NCI-H2081 treated with DMSO at 0.1 percent for 48 hours (cell line): ENCODE results near the gene SEMA6B.
"Not testable (repeated sequence)": the region's sequence is repeated elsewhere in the genome, so short reads cannot be mapped to it uniquely, and the experiment has no call there.

Experiments
- DNase-seq: peaks from one replicate; lab custom pipeline; 2025; lab: John Stamatoyannopoulos, UW

The SEMA6B gene, protein sequence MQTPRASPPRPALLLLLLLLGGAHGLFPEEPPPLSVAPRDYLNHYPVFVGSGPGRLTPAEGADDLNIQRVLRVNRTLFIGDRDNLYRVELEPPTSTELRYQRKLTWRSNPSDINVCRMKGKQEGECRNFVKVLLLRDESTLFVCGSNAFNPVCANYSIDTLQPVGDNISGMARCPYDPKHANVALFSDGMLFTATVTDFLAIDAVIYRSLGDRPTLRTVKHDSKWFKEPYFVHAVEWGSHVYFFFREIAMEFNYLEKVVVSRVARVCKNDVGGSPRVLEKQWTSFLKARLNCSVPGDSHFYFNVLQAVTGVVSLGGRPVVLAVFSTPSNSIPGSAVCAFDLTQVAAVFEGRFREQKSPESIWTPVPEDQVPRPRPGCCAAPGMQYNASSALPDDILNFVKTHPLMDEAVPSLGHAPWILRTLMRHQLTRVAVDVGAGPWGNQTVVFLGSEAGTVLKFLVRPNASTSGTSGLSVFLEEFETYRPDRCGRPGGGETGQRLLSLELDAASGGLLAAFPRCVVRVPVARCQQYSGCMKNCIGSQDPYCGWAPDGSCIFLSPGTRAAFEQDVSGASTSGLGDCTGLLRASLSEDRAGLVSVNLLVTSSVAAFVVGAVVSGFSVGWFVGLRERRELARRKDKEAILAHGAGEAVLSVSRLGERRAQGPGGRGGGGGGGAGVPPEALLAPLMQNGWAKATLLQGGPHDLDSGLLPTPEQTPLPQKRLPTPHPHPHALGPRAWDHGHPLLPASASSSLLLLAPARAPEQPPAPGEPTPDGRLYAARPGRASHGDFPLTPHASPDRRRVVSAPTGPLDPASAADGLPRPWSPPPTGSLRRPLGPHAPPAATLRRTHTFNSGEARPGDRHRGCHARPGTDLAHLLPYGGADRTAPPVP

DNA sequence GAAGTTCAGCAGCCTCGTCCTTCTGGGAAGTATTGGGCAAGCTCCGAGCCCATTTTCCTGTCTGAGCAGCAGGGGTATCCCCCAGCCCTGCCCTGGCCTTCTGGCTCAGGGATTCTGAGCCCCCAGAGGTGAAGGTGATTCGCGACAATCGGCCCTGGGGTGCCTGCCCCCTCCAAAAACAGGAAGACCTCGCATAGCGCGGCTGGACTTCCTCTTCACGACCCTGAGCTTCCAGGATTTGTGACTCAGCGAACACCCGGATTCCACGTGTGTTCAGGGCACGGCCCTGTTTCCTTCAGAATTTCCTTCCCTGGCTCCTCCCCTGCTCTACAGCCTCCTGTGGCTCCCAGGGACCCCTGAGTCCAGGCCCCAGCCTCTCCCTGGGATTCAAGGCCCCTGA lies at the start of gene SEMA6B:
Gene SEMA6B, minus strand, starts transcription at position 116 of the 400 bp plus-strand sequence. CDS start 1,227 bp downstream, outside the sequence.
- no peak for DNase-seq

DNA sequence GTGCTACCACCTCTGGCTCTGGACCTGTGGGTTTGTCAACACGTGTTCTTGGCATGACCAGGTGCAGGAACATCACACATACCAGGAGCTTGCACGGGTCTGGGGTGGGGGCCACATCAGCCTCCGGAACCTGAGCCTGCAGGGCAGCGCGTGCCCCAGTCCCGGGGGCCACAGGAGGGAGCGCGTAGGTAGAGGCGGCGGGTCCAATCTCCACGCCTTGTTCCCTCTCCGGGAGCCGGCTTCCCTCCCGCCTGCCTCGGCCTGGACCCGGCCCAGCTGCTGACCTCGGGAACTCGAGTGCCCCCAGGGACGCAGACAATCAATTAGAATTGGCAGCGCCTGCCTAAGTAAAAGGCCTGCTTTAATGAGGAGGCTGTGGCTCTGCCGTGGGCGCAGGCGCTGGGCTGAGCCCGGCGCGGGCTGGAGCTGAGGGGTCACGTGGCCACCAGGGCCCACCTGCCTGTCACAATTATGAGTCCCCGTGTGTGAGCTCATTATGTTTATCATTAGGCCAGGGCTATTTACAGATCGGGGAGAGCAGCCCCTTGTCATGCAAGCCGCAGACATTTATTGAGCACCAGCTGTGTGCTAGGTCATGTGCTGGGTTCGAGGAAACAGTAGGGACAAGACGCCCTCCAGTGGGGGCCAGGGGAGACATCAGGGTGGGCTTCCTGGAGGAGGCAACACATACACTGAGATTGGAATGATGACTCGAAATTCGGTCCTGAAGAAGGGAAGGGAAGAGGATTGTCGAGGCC lies 47.6 kb upstream of the SEMA6B start:
- DNase-seq = peak; percentile 28

DNA sequence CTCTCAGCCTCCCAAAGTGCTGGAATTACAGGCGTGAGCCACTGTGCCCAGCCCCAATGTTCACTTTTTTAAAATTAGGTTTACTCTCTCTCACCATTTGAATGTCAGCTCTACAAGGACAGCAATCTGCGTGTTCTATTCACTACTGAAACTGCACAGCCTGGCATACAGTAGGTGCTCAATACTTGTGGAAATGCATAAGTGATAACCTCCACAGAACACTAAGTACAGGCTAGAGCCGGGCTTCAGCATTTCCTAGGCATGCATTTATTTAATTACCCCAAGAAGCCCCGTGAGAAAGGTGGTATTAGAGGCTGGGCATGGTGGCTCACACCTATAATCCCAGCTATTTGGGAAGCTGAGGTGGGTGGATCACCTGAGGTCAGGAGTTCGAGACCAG lies 46.7 kb upstream of the SEMA6B start:
- DNase-seq = no peak

DNA sequence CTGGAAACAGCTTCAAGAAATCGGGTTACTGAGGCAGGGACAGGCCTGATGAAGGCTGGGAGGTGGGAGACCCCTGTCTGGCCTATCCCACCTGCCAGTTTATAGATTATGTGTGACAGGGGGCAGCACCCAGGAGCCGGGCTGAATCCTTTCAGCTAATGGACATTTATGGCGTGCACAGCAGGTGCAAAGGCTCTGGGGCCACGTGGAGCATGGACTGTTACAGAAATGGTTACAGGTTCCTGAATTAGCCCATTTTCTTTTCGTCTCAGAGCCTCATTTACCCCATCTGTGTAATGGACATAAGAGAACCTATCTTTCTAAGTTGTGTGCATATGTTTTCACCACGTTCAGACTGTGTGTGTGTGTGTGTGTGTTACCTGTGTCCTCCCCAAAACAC lies 45.4 kb upstream of the SEMA6B start:
- no peak for DNase-seq

DNA sequence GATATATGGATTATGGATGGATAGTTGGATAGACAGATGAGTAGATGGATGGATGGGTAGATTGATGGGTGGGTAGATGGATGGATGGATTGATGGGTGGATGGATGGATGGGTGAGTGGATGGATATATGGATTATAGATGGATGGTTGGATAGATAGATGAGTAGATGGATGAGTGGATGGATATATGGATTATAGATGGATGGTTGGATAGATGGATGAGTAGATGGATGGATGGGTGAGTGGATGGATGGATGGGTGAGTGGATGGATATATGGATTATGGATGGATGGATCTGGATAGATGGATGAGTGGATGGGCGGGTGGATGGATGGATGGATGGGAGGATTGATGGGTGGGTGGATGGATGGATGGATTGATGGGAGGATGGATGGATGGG lies 43.4 kb upstream of the SEMA6B start:
- no peak for DNase-seq

DNA sequence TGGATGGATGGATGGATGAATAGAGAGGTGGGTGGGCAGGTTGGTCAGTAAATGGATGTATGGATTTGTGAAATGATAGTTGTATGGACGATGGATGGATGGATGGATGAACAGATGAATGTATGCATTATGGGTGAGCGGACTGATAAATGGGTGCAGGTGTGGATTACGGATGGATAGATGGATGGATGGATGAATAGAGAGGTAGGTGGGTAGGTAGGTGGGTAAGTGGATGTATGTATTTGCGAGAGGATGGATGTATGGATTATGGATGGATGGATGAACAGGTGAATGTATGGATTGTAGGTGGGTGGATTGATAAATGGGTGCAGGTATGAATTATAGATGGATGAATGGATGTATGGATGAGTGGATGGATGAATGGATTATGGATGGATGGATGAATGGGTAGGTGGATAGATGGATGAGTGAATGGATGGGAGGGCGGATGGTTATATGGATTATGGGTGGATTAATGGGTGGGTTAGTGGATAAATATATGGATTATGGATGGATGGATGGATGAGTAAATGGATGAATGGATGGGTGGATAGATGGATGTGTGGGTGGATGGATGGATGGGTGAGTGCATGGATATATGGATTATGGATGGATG lies 42.8 kb upstream of the SEMA6B start:
- no peak for DNase-seq

DNA sequence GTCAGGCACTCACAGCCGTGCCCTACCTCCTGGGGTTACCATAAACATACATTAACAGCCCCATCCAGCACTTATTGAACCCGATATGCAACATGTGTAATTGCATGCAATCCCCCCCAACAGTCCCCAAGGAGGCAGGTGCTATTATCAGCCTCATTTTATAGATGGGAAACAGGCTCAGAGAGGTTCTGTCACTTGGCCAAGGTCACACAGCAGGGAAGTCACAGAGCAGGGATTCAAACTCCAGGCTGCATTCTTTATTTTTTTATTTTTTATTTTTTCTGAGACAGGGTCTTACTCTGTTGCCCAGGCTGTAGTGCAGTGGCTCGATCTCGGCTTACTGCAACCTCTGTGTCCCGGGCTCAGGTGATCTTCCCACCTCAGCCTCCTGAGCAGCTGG lies 41.4 kb upstream of the SEMA6B start:
- no peak for DNase-seq

DNA sequence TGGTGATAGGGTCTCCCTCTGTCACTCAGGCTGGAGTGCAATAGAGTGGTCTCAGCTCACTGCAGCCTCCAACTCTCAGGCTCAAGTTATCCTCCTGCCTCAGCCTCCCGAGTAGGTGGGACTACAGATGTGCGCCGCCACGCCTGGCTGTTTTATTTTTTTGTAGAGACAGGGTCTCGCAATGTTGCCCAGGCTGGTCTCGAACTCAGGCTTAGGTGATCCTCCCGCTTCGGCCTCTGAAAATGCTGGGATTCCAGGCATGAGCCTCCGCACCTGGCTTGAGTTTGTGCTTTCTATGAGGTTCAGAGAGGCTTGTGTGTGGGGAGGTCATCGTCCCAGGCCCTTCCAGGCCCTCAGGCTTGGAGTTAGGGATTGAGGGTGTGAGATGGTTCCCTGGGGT lies 40.6 kb upstream of the SEMA6B start:
- no peak for DNase-seq

DNA sequence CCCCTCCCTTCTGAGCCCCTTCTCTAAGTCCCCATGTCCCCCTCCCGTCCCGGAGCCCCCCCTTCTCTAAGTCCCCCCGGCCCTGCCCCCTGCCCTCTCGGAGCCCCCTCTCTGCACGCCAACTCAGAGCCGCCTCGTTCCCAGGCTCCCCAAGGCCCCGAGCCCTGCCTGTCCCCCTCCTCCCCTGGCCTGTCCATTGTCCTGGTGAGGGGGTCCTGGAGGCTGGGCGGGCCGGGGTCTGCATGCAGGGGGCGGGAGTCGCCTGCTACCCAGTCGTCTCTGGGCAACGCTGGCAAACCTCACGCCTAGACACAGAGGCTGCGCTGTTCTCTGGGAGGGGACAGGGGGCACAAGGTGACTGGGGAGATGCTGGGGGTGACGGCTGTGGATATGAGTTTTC lies 39.2 kb upstream of the SEMA6B start:
- DNase-seq = no peak

DNA sequence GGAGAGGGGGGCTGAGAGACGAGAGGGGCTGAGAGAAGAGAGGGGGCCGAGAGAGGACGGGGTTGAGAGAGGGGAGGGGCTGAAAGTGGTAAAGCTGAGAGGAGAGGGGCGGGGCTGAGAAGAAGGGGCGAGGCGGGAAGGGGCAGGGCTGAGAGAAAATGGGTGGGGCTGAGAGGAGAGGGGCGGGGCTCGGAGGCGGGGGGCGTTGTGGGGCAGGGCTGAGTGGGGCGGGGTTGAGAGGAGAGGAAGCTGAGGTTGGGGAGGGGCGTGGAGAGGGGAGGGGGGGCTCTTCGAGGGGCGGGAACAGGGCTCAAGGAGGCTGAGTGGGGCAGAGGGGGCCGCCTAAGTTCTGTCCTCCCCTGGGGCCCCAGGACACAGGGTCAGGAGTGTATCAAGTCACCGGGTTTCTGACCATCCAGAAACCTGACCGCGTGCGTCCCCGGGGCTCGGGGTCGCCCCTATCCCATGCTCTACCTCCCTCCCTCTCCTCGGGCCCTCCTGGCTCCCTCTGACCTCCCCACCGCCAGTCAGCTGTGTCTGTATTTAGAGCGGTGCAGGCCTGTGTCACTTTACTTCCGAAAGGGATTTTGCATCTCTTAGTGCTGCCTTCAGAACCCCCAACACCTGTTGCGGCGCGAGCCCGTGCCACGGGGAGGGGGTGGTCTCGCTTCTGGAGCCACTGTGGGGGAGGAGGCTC lies 38.6 kb upstream of the SEMA6B start:
- no peak for DNase-seq

DNA sequence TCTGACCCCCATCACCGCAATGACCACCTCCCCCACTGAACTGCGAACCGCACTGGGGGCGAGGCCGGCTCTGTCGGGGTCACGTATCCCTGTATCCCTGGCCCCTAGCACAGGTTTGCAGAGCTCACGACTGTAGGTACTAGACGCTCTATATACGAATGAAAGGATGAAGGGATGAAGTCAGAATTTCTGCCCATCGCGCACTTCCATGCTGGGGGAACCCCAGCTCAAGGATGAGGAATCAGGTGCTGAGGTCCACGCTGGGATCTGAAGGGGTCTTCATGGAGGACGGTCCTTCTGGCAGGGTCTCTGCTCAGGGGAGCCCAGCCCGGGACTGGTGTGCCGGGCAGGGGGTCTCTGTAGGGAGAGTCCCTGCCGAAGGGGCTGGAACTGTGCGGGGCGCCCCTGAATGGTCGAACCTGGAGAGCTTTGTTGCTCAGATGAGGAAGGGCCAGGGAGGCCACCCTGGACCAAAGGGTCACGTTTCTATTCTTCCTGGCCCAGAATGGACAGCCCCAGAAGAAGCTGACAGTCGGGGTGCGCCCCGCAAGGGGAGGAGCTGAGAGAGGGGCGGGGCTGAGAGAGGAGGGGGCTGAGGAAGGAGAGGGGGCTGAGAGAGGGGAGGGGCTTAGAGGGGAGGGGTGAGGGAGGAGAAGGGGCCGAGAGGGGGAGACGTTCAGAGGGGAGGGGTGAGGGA lies 37.9 kb upstream of the SEMA6B start:
- DNase-seq = no peak

DNA sequence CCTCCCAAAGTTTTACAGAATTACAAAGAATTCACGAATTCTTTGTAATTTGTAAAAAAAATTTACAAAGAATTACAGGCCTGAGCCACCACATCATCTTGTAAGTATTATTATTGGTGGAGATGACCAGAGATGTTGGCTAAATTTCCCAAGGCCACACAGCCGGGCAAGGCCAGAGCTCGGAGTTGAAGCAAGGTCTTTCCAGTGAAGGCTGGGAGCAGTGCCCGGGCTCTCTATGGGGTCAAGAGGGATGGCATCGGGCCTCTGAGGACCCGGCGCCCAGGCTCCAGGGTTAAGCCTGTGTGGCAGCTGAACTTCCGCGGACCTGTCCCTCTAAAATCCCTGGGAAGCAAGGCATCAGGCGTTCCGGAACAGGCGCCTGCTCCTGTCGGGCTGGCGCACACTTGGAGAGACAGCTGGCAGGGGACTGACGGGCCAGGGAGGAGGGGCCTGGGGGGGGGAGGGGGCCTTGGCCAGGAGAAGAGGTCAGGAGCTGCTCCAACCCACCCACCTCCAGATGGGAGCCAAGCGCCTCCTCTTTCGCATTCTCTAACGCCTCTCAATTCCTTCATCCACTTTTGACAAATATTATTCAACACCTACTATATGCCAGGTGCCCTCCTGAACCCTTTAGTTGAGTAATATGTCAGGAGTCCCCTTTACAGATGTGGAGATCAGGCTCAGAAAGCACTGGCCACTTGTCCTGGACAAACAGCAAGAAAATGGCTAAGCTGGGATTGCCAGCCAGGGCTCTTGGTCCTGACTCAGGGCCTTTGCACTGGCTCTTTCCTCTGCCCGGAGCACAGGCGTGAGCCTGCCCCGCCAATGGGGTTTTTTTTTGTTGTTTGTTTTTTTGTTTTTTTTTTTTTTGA lies 36.8 kb upstream of the SEMA6B start:
- DNase-seq = no peak

DNA sequence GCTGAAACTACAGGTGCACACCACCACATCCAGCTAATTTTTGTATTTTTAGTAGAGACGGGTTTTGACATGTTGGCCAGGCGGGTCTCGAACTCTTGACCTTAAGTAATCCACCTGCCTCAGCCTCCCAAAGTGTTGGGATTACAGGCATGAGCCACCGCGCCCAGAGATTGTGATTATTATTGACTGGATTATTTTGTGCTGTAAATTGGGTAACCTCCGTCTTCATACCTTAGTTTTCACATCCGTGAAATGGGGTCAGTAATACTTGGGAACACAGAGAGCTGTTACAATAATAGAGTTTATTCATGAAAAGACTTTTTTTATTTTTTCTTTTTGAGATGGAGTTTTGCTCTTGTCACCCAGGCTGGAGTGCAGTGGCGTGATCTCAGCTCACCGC lies 35.7 kb upstream of the SEMA6B start:
- DNase-seq = not testable (repeated sequence)

DNA sequence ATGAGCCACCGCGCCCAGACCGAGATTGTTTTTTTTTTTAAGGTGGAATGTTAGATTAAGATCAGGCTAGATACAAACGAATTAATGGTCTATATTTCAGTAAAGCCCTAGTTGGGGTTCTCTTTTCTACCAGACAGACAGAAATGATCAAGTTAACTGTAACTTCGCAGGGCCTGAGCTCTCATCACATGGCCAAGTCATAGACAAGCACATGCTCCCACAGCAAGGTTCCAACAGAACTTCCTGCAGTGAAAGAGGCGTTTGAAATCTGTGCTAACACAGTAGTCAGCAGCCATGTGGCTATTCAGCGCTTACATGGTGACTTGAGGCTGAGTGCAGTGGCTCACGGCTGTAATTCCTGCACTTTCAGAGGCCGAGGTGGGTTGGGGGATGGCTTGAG lies 34.7 kb upstream of the SEMA6B start:
- DNase-seq = no peak

DNA sequence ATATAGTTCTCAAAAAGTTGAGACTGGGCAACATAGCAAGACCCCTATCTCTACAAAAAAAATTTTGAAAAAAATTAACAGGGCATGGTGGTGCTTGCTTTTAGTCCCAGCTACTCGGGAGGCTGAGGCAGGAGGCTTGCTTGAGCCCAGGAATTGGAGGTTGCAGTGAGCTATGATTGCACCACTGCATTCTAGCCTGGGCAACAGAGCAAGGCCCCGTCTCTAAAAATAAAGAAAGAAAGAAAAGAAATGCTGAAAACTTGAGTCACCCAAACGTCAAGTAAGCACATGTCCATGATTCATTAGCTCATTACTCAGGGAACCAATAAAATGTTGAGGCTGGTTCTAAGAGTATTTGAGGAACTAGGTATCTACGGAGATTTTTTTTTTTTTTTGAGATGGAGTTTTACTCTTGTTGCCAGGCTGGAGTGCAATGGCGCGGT lies 33.9 kb upstream of the SEMA6B start:
- DNase-seq = no peak

DNA sequence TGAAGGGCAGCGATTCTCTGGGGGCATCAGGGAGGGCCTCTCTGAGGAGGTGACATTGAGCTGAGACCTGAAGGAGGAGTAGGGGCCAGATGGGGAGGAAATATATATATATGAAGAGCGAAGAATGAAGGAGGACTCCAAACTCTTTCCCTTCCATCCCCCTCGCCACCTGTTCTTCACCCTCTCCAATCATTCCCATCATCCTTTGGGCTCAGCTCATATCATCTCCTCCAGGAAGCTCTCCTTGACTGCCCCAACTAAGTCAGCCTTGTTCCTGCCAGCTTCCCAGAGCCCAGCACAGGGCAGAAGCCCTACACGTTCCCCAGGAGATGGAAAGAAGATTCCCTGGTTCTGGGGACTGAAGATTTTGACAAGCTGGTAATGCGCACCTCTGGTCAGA lies 33.0 kb upstream of the SEMA6B start:
- DNase-seq = no peak

DNA sequence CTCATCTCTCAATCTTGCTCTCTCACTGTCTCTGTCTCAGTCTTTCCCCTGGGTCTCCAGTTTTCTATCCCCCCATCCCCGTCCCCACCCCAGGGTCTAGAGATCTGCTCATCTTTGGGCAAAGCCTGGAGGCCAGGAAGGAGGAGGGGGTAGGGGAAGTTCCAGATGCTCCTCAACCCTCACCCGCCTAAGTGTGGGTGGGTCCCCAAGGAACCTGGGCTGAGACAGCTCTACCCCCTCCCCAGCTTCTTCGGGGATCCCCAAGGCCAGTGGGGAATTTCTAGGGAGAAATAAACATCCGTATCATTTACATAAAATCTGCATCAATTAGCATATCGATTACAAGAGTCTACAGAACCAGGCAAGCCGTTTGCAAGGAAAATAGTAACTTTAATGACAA lies 31.8 kb upstream of the SEMA6B start:
- no peak for DNase-seq

DNA sequence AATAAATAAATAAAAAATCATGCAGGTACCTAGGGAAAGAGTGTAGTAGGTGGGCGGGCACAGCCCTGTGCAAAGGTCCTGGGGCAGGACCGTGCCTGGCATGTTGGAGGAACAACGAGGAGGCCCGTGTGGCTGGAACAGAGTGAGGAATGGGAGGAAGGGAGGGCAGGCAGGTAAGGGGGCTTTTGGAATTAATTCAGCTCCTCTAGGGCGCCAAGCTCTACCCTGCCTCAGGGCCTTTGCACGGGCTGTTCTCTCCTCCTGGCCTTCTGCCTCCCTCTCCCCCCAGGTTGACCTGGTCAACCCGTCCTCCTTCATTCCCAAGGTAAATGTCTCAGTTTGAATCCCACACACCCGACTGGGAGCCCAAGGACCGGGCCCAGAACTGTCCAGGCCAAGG lies 31.1 kb upstream of the SEMA6B start:
- no peak for DNase-seq

DNA sequence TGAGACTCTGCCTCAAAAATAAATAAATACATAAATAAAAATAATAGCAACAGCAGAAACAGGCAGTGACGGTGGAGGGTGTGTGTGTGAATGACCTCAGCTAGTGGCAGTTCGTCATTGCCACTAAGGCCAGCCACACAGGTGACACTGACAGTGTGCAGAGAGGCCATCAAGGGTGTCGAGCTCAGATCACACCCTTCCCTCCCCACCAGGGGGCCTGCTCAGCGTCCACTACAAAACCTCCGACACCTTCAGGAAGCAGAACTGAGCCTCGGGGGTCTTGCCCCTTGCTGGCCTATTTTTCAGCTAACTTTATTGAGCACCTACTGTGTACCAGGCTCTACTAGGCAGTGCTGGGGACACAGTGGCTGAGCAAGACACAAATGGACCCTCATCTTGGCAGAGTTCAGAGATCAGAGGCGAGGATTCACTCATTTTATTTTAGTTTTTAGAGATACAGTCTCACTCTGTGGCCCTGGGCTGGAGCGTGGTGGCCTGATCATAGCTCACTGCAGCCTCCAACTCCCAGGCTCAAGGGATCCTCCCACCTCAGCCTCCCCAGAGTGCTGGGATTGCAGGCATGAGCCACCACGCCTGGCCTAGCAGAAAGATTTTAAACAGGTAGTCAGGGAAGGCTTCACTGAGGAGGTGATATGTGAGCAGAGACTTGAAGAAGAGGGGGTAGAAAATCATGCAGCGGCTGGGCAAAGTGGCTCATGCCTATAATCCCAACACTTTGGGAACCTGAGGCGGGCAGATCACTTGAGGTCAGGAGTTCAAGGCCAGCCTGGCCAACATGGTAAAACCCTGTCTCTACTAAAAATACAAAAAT lies 30.3 kb upstream of the SEMA6B start:
- DNase-seq = no peak
